Measurements from ENCODE around the gene PGLYRP1.

The PGLYRP1 gene

DNA sequence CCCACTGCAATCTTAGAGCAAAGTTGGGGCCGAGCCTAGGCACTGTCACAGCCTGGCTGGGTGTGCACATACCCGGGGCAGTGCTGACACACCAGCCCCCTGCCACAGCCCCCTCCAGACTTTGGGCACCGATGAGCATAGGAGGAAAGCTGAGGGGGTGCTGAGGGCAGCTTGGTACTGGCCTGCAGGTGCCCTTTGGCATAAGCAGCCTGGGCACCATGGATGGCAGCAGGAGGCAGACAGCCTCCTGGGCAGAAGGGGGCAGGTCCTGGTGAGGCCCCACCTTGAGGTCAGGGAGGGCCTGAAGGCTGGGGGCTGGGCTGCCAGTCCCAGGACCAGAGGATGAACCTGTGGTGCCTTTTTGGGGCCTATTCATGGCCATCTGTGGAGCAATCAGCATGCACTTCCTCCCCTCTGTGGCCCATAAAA, 9.8 kb upstream of the PGLYRP1 start:
- no peak for DNase-seq (ENCODE audit: low read depth)

GRCh38 chr19:46031781-46032596, 9.1 kb upstream of the PGLYRP1 start:
- DNase-seq (ENCODE audit: low read depth), result no peak

DNA sequence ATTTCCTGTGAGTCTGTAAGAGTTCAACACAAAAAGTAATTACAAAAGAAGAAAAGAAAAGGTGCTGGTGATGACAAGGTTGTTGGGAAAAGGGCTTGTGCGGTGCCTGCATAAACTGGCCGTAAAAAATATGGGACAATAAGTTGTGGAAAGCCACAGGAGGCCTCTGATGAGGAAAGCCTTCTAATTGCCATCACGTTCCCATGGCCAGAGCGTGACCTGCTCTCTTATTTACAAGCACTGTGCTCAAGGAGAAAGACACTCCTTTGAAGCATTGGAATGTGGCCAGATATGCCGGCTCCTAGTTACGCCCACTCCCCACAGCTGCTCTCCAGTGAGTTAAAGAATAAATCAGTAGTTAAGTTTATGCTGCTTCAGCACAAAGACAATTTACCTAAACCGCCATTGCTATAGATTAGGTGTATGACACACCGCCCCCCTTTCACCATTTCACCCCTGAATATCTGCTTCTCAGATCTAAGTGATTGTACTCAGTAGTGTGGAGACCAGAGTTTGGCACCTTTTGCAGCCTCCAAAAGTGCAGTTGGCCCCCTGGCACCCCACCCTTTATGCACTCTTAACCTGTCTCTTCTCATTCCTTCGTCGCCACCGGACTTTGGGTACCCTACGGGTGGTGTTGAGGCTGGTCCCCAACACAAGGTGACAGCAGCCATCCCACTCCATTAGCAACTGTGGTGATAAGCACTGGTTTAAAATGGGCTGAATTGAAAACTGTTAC, 8.1 kb upstream of the PGLYRP1 start:
- no peak for DNase-seq (ENCODE audit: low read depth)

DNA sequence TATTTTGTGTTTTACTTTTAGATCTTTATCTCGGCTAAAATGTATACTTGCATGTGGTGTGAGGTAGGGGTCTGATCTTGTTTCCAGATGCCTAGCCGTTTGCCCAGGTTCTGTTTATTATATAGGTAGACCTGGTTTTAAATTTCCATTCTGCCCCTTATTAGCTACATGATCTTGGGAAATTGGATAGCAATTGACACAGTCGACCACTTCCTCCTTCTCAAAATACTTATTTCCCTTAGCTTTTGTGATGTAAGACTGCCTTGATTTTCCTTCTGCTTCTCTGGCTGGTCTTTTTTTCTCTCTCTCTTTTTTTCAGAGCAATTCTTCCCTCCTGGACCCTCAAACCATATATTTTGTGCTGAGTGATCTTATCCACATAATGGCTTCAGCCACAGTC, 3.0 kb upstream of the PGLYRP1 start:
- no peak for DNase-seq (ENCODE audit: low read depth)

DNA sequence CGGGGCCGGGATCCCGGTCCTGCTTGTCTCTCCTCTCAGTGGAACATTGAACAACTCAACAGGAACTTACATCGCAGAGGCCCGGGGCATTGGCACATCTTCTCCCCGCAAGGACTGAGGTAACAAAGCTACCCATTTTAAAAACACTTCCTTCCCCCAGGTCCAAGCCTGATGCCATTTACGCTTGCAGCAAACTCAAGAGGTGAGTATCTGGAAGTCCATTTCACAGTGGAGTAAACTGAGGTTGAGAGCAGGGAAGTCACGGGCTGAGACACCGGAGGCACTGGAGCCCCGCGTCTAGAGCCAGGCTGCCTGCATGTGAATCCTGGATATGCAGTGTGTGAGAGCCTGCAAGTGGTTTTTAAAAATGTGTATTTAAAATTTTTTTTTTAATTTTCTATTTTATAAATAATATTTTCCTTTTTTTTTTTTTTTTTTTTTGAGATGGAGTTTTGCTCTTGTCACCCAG, 492 bp upstream of the PGLYRP1 start:
- no peak for DNase-seq (ENCODE audit: low read depth)

GRCh38 chr19:46022061-46022430, 807 bp downstream of the PGLYRP1 start:
- no peak for DNase-seq (ENCODE audit: low read depth)

DNA sequence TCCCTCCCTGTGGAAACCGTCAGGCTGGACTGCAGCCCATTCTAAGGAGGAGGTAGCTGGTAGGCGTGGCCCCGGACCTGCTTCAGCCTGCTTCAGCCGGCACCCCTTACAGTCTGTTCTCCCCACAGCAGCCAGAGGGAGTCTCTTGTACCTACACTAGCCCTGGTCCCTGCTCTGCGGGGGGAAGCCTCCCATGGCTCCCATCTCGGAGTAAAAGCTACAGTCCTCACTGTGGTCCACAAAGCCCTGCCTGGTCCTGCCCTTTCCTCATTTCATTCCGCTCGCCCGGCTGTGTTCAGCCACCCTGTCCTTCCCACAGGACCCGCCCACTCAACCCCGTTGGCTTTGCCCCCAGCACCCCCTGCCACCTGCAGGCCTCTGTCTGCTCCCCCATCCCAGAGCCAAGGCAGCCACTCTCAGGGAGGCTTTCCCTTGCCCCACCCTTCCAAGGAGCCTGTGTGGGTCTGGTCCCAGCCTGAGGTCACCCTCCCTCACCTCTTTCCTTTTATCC, 1.3 kb downstream of the PGLYRP1 start:
- no peak for DNase-seq (ENCODE audit: low read depth)

GRCh38 chr19:46020819-46021125, 2.1 kb downstream of the PGLYRP1 start:
- no peak for DNase-seq (ENCODE audit: low read depth)

- no peak for DNase-seq (ENCODE audit: low read depth)
These were observed 3.6 kb downstream of the PGLYRP1 start for GRCh38 chr19:46019270-46019669.

DNA sequence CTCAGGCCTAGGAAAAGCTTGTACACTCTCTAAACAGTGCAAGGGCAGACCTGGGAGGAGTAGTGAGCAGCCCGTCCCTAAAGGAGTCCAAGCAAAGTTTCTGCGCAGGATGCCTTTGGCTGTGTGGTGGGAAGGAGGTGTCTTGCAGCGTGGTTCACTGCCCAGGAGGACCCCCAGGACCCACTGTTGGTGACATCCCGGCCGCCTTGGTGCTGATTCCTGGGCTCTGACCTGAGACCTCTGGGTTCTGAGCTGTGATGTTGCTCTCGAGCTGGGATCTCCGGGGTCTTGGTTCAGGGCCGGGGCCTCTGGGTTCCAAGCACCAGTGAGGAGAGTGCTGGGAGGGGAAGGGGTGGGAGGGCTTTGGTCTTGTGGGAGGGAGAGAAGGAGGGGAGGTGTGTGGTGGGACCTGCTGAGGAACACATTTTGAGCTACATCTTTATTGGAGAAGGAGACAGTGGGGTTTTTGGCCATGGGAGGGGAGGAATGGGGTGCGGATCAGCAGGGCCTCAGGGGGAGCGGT, 4.1 kb downstream of the PGLYRP1 start:
- DNase-seq (ENCODE audit: low read depth), result no peak

GRCh38 chr19:46017874-46018675, 4.8 kb downstream of the PGLYRP1 start:
- DNase-seq (ENCODE audit: low read depth), result no peak

DNA sequence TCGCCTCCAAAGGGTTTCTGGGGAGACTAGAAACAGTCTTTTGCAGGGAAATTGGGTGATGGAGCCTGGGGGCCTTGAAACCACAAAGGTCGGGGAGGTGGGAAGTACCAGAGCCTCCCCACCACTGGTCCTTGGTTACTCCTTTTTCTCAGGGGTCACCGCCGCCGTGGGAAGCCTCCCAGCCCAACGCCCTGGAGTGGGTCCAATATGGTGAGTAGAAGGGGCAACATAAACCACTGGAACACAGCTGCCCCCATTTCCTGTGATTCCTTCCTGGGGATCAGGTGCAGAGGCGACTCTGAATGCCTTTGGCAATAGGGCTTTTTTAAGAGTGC, 5.8 kb downstream of the PGLYRP1 start:
- DNase-seq (ENCODE audit: low read depth), result no peak

DNA sequence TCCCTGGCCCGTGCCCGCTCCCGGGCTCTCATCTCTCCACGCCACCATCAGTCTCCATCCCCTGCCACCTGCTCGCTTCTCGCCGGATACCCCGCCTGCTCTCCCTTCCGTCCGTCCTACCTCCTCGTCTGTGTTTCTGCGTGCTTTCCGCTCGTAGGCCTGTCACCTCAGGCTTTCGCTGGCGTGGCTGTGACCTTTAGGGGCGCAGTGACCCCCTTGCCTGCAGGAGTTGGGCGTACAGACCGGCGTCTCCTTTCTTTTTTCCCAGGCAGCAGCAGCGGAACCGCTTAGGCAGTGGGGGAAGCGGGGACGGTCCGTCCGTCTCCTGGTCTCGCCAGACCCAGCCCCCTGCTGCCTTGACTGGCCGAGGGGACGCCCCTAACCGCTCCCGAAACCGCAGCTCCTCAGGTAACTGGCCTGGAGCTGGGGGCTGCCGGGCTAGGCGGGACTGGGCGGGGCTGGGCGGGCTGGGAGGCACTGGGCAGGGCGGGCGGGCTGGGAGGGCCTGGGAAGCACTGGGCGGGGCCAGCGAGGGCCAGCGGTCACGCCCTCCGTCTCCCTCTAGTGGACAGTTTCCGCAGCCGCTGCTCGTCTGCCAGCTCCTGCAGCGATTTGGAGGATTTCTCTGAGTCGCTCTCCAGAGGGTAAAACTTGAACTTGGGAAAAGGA, 6.3 kb downstream of the PGLYRP1 start:
- DNase-seq (ENCODE audit: low read depth), result peak; percentile 75

- DNase-seq (ENCODE audit: low read depth), result peak; percentile 25
These were observed 7.0 kb downstream of the PGLYRP1 start for GRCh38 chr19:46015687-46016425.

- peak; percentile 57 for DNase-seq (ENCODE audit: low read depth)
These were observed 7.7 kb downstream of the PGLYRP1 start for GRCh38 chr19:46014941-46015686.

DNA sequence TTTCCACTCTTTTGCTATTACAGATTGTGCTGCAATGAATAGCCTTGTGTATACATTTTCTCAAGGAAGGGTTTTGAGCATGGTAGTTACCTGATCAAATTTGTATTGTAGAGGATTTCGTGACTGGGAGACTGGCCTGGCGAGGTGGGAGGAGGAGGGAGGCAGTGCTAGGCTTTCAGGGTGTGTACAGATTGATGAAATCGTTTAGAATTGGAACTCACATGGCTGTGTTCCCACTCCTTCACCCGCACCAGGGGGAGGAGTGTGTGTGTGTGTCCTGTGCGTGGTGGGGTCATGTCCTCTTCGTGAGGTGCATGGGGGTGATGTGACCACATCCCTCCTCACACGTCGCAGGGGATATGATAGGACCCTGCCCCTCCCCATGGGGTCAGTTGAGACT, 8.3 kb downstream of the PGLYRP1 start:
- no peak for DNase-seq (ENCODE audit: low read depth)

DNA sequence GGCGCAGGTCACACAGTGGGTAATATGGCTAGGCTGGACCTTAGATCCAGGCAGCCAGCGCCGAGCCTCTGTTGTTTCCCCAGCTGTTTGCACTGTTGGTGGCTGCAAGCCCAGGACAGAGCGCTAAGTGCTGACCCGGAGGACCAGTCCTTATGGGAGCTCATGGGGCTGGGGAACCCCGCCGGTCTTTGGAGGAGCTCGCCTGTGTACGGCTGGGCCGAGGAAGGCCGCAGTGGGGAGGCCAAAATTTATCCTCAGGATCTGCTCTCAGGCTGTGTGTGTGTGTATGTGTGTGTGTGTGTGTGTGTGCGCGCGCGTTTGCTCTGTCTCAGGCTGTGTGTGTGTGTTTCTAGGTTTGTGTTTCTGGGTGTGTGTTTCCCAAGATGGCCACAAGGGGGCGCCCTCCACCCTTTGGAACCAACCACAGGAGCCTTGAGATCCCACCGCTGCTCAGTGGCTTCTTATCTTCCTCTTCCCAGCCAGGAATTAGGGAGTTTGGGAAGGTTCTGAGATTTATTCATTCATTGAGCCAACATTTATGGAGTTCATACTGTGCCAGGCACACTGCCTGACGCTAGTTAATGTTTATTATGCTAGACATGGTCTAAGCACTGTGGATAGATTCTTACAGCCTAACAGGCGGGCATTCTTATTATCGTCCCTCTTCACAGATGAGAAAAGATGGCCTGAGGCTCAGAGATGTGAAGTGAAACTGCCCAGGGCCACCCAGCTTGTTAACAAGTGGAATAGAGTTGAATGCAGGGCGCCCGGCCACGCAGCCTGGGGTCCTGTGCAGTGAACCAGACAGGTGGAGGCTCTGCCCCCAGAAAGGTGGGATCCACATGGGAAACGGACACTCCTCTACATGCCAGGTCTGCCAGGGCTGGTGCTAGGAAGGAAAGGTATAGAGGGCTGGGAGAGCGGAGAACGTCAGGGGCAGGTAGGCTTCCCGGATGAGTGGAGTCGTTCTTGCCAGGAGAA, 13.0 kb downstream of the PGLYRP1 start:
- DNase-seq (ENCODE audit: low read depth), result peak; percentile 55

GRCh38 chr19:46006411-46006810, 16.4 kb downstream of the PGLYRP1 start:
- no peak for DNase-seq (ENCODE audit: low read depth)

DNA sequence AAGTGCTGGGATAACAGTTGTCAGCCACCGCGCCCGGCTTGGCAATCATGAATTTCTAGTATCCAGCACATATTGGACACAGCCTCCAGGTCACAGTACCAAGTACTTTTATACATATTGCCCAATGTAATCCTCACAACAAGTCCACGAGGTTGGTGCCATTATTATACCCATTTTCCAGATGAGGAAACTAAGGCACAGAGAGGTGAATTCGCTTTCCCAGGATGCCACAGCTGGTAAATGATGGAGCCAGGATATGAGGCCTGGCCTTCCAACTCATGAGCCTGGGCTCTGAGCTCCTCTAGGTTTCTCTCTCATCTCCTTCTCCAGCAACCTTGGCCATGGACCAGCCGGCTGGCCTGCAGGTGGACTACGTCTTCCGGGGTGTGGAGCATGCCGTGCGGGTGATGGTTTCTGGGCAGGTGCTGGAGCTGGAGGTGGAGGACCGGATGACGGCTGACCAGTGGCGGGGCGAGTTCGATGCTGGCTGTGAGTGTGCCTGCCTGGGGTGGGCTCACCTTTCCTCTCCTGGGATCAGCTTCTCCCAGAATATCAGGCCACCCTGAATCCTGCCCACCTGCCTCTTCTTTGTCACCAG, 20.1 kb downstream of the PGLYRP1 start:
- no peak for DNase-seq (ENCODE audit: low read depth)
